ENCODE results near the gene TENM4. TPM values are rescaled to one million over a fixed set of nuclear protein-coding genes. Genes with fewer than 3 reads are reported as not detected.

TENM4 gene
- total RNA-seq, 4 donors from 2014 or later: 31.4 to 44.5 (median 38.0) TPM

DNA sequence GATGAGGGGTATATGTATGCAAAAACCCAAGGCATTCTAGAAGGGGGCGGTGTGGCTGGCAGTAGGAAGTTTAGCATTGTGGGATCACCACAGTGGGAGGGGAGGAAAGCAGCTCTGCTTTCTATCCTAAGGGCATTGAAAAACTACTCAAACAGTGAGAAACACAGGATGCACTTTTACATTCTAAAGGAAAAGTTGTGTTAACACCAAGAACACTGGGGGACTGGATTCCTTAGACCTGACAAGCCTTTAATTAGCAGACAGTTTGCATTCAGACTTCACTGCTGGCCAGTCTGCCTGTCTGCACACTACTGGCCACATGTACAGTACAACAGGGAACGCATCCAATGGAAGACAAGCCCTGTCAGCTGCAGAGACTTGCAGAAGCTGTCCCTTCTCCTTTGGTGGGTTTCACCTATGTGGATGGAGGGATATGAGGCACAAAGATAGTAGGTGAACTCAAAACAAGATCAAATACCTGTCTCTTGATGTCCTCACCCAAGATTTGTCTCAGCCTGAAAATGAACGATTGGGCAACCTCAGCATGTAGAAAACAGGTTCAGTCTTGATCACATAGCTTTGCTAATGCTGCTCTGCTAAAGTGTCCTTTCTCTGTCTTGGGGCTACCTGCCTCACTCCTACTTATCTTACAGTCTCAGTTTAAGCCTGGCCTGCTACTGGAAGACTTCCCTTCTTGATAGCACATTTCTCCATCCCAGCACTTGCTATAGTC is 64.8 kb downstream of the TENM4 start:
- WGBS: 57% methylated on average over 3 of the region's 3 CpGs
- Histone ChIP-seq H3K36me3 (no peaks in the 10 kb centered on the region), H3K27me3 (no peaks in the 10 kb centered on the region), H3K9me3 (no peaks in the 10 kb centered on the region), H3K27ac (no peak overlapping the region), H3K4me3 (no peak overlapping the region), H3K4me1 (peaks cover 5% of the 10 kb centered on the region)
- DNase-seq (ENCODE audit: low spot score in 2 of 2): no peak
- TF ChIP-seq POLR2A (IDR thresholded peaks at IDR 0.05): no peak
- TF ChIP-seq POLR2AphosphoS5 (IDR thresholded peaks at IDR 0.05): no peak
- TF ChIP-seq EP300 (IDR thresholded peaks at IDR 0.05): no peak
- TF ChIP-seq, protein P1, sequence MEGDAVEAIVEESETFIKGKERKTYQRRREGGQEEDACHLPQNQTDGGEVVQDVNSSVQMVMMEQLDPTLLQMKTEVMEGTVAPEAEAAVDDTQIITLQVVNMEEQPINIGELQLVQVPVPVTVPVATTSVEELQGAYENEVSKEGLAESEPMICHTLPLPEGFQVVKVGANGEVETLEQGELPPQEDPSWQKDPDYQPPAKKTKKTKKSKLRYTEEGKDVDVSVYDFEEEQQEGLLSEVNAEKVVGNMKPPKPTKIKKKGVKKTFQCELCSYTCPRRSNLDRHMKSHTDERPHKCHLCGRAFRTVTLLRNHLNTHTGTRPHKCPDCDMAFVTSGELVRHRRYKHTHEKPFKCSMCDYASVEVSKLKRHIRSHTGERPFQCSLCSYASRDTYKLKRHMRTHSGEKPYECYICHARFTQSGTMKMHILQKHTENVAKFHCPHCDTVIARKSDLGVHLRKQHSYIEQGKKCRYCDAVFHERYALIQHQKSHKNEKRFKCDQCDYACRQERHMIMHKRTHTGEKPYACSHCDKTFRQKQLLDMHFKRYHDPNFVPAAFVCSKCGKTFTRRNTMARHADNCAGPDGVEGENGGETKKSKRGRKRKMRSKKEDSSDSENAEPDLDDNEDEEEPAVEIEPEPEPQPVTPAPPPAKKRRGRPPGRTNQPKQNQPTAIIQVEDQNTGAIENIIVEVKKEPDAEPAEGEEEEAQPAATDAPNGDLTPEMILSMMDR (IDR thresholded peaks at IDR 0.05): no peak

DNA sequence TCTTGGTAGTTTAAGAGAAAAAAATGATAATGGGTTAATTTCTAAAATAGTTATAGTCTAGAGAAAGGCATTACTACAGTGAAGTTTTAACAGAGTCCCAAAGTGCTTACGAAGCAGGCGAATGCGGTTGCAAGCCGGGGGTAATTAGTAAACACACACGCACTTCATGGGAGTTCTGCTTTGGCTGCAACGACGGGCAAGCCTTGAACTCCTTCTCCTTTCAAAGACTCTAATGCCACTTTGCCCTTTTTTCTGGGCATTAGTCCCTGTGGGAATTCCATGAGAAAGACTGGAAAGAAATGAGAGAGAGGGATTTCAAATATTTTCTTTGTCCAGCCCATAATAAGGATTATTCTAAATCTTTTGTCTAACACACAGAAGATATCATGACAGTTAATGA is 66.1 kb downstream of the TENM4 start:
- DNase-seq (ENCODE audit: low spot score in 2 of 2): no peak
- no peak for TF ChIP-seq POLR2AphosphoS5 (IDR thresholded peaks at IDR 0.05)
- TF ChIP-seq POLR2A (IDR thresholded peaks at IDR 0.05): no peak
- TF ChIP-seq EP300 (IDR thresholded peaks at IDR 0.05): no peak
- TF ChIP-seq, protein P1 (IDR thresholded peaks at IDR 0.05): no peak

DNA sequence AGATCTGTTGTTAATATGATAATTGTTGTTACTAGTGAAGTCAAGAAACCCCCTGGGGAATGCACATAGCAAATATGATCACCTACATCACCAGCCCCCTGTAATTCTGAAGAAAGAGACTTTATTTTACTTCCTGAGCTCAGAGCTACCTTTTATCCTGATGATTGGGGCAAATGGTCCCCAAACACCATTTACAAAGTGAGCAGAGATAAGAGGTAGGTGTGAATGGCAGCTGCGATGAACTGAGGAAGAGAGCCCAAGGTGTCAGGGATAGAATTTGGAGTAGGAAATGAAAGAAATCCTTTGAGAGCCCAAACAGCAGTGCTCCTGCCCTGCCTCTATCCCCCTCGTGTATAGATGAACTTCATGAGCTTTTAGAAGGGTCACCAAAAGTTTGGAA is 69.1 kb downstream of the TENM4 start:
- no peaks in the 10 kb centered on the region for H3K27me3 ChIP-seq
- TF ChIP-seq EP300 (IDR thresholded peaks at IDR 0.05): no peak
- no peak for TF ChIP-seq POLR2AphosphoS5 (IDR thresholded peaks at IDR 0.05)
- TF ChIP-seq, protein P1 (IDR thresholded peaks at IDR 0.05): no peak
- no peak for TF ChIP-seq POLR2A (IDR thresholded peaks at IDR 0.05)
- DNase-seq (ENCODE audit: low spot score in 2 of 2): no peak
- no peak overlapping the region for H3K4me3 ChIP-seq
- no peaks in the 10 kb centered on the region for H3K36me3 ChIP-seq
- H3K9me3 ChIP-seq: no peaks in the 10 kb centered on the region
- whole genome bisulfite sequencing: 41% methylated on average over 2 of the region's 2 CpGs
- H3K4me1 ChIP-seq: peaks cover 5% of the 10 kb centered on the region
- H3K27ac ChIP-seq: no peak overlapping the region

More for the DNA sequence above, 66.1 kb downstream of the TENM4 start:
- Histone ChIP-seq H3K4me3 (no peak overlapping the region), H3K9me3 (no peaks in the 10 kb centered on the region), H3K36me3 (no peaks in the 10 kb centered on the region), H3K27ac (no peak overlapping the region), H3K4me1 (peaks cover 5% of the 10 kb centered on the region), H3K27me3 (no peaks in the 10 kb centered on the region)
- WGBS: 84% methylated on average over 7 of the region's 7 CpGs

DNA sequence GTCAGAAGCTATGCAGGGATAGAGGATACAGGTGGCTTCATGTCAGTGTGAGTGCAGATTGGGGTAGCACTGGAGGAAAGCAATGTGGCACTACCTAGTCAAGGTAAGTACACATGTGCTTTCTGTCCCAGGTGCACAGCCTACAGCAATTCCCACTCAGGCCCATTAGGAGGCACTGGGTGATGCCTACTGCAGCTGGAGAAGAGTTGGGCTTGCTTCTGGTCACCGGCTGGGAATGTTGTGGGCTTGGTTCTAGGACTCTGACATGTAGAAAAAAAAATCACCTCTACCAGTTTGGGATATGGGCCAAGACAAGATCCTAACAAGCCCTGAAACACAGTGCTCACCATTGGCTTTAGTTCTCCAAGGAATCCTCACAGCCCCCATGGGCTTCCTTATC is 69.7 kb downstream of the TENM4 start:
- 58% methylated on average over 1 of the region's 1 CpG for WGBS
- peaks cover 5% of the 10 kb centered on the region for H3K4me1 ChIP-seq

DNA sequence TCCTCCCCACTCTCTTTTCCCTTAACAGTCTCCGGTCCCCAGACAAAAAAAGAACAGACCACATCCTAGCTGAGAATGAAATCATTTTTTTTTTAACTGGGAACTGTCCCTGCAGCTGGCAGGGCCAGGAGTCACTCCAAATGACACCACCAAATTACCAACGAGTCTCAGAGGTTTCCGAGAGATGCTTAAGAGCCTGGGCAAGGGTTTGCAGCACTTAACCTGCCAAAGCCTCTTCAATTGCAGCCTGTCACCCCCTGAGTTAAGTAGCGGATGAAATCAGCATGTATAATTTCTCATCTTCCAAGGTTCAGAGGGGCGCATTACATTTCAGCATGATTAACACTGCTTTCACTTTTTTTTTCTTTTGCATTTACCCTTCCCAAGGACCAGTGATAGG is 71.8 kb downstream of the TENM4 start:
- 88% methylated on average over 5 of the region's 5 CpGs for WGBS
- H3K4me1 ChIP-seq: no peaks in the 10 kb centered on the region

More for the DNA sequence above, 69.7 kb downstream of the TENM4 start:
- Histone ChIP-seq H3K27ac (no peak overlapping the region), H3K9me3 (no peaks in the 10 kb centered on the region), H3K36me3 (no peaks in the 10 kb centered on the region), H3K4me3 (no peak overlapping the region), H3K27me3 (no peaks in the 10 kb centered on the region)
- DNase-seq (ENCODE audit: low spot score in 2 of 2): no peak
- no peak for TF ChIP-seq POLR2AphosphoS5 (IDR thresholded peaks at IDR 0.05)
- no peak for TF ChIP-seq POLR2A (IDR thresholded peaks at IDR 0.05)
- TF ChIP-seq, protein P1 (IDR thresholded peaks at IDR 0.05): no peak

More for the DNA sequence above, 71.8 kb downstream of the TENM4 start:
- no peak overlapping the region for H3K27ac ChIP-seq
- H3K9me3 ChIP-seq: no peaks in the 10 kb centered on the region
- no peaks in the 10 kb centered on the region for H3K27me3 ChIP-seq
- H3K36me3 ChIP-seq: no peaks in the 10 kb centered on the region
- no peak overlapping the region for H3K4me3 ChIP-seq
- TF ChIP-seq POLR2AphosphoS5 (IDR thresholded peaks at IDR 0.05) (no peak), POLR2A (IDR thresholded peaks at IDR 0.05) (no peak), EP300 (IDR thresholded peaks at IDR 0.05) (no peak)
- TF ChIP-seq, protein P1 (IDR thresholded peaks at IDR 0.05): no peak
- no peak for DNase-seq (ENCODE audit: low spot score in 2 of 2)
